SK-N-SH (cell line): ENCODE measurements around the gene TTC39B. TPM values are rescaled to one million over a fixed set of nuclear protein-coding genes. Genes with fewer than 3 reads are reported as not detected.

Experiments used
- CTCF ChIA-PET: fragments of 300-600, 350-600 bp; formaldehyde crosslinking; extraction: SDS; loops from one replicate; lab custom pipeline; 2021; lab: Yijun Ruan, JAX
- POLR2A ChIA-PET: fragments of 350-600 bp; sonication (Branson Sonifier 250); formaldehyde crosslinking; extraction: SDS; loops from one replicate; lab custom pipeline; 2020; ENCODE audit warnings: antibody characterized with exemption, inconsistent platforms; lab: Yijun Ruan, JAX
- DNase-seq: peaks from one replicate; pipeline ENCODE4 v3.0.0; 2012
- H2AFZ ChIP-seq: fragments of 200-600 bp; sonication (generic); 2 replicates; pipeline ENCODE4 v1.8.1; 2016; ENCODE audit warnings: antibody characterized with exemption, mild to moderate bottlenecking, low read depth
- H3F3A ChIP-seq: fragments of 200-600 bp; sonication (generic); replicated peaks from 2 replicates; pipeline ENCODE3; 2016; ENCODE audit warnings: antibody characterized with exemption, mild to moderate bottlenecking; ENCODE audit not compliant: insufficient read depth
- H3K27ac ChIP-seq, 2 experiments: fragments of 200-500 bp in 1 of 2; fragments of 200-600 bp in 1 of 2; sonication (Bioruptor generic) in 1 of 2; sonication (generic), shearing (Covaris generic) in 1 of 2; 2 replicates each; pipeline versions ENCODE4 v1.5.1 to v1.6.1; 2014 to 2016; ENCODE audit warnings: low read depth in 2 of 2, inconsistent platforms in 1 of 2, low read length in 1 of 2, mild to moderate bottlenecking in 1 of 2, mixed read lengths in 1 of 2
- H3K27me3 ChIP-seq: fragments of 200-600 bp; sonication (generic), shearing (Covaris generic); 2 replicates; pipeline ENCODE4 v1.6.1; 2016; ENCODE audit warnings: mixed run types; ENCODE audit not compliant: insufficient read depth
- H3K36me3 ChIP-seq, 2 experiments: fragments of 200-500 bp in 1 of 2; fragments of 200-600 bp in 1 of 2; sonication (Bioruptor generic) in 1 of 2; sonication (generic) in 1 of 2; replicated peaks in 1 of 2; 2 replicates each; pipeline versions ENCODE3 to v1.5.1; 2014 to 2016; ENCODE audit warnings: low read length in 1 of 2, mild to moderate bottlenecking in 1 of 2; ENCODE audit not compliant: insufficient read depth in 2 of 2, control insufficient read depth in 1 of 2
- H3K4me1 ChIP-seq, 2 experiments: fragments of 200-500 bp in 1 of 2; fragments of 200-600 bp in 1 of 2; sonication (Bioruptor generic) in 1 of 2; sonication (generic), shearing (Covaris generic) in 1 of 2; 2 replicates each; pipeline versions ENCODE4 v1.5.1 to v1.6.1; 2014 to 2016; ENCODE audit warnings: low read depth in 1 of 2, low read length in 1 of 2, mixed run types in 1 of 2; ENCODE audit not compliant: insufficient read depth in 2 of 2, control insufficient read depth in 1 of 2
- H3K4me2 ChIP-seq: fragments of 200-600 bp; sonication (generic), shearing (Covaris generic); 2 replicates; pipeline ENCODE4 v1.6.1; 2017; ENCODE audit warnings: mixed run types
- H3K4me3 ChIP-seq, 2 experiments: fragments of 200-500 bp in 1 of 2; fragments of 200-600 bp in 1 of 2; sonication (Bioruptor generic) in 1 of 2; sonication (generic), shearing (Covaris generic) in 1 of 2; 2 replicates each; pipeline versions ENCODE4 v1.5.1 to v1.8.1; 2014 to 2016; ENCODE audit warnings: low read depth in 2 of 2, inconsistent platforms in 1 of 2, low read length in 1 of 2, mild to moderate bottlenecking in 1 of 2, mixed read lengths in 1 of 2, moderate library complexity in 1 of 2
- H3K79me2 ChIP-seq: fragments of 200-600 bp; sonication (generic); 2 replicates; pipeline ENCODE4 v1.8.1; 2017; ENCODE audit warnings: mild to moderate bottlenecking; ENCODE audit not compliant: insufficient read depth
- H3K9ac ChIP-seq: fragments of 200-600 bp; sonication (generic); 2 replicates; pipeline ENCODE4 v1.6.1; 2017; ENCODE audit warnings: mixed run types
- H3K9me2 ChIP-seq: fragments of 200-600 bp; sonication (generic); 2 replicates; pipeline ENCODE4 v1.6.1; 2017; ENCODE audit warnings: mixed run types
- H3K9me3 ChIP-seq: fragments of 200-600 bp; sonication (generic); 2 replicates; pipeline ENCODE4 v1.6.1; 2017; ENCODE audit warnings: mixed run types, mild to moderate bottlenecking, moderate library complexity
- H4K20me1 ChIP-seq: fragments of 200-600 bp; sonication (generic); 2 replicates; pipeline ENCODE4 v1.6.1; 2017; ENCODE audit warnings: mild to moderate bottlenecking, mixed run types; ENCODE audit not compliant: insufficient read depth
- EZH2phosphoT487 ChIP-seq: fragments of 200-600 bp; sonication (generic); IDR thresholded peaks from 2 replicates; pipeline ENCODE4 v1.6.1; 2017; ENCODE audit warnings: low read depth, mixed run types, mild to moderate bottlenecking, antibody characterized with exemption, moderate library complexity, borderline replicate concordance
- FOSL2 ChIP-seq: IDR thresholded peaks from 2 replicates; pipeline ENCODE4 v1.4.0; 2012; ENCODE audit warnings: low read depth, mild to moderate bottlenecking, moderate library complexity, borderline replicate concordance
- FOXJ3 ChIP-seq: sonication (generic); formaldehyde crosslinking; IDR thresholded peaks from 2 replicates; pipeline ENCODE4 v1.5.1; 2020; ENCODE audit warnings: mild to moderate bottlenecking, missing genetic modification reagents
- GABPA ChIP-seq: IDR thresholded peaks from 2 replicates; pipeline ENCODE4 v1.4.0; 2012; ENCODE audit warnings: low read depth, mild to moderate bottlenecking
- JUND ChIP-seq: IDR thresholded peaks from 2 replicates; pipeline ENCODE4 v1.4.0; 2012
- MAX ChIP-seq: IDR thresholded peaks from 2 replicates; pipeline ENCODE4 v1.4.0; 2012; ENCODE audit warnings: low read depth
- PBX3 ChIP-seq: IDR thresholded peaks from 2 replicates; pipeline ENCODE4; 2012
- POLR2AphosphoS5 ChIP-seq: IDR thresholded peaks from 2 replicates; pipeline ENCODE4 v1.6.1; 2012; ENCODE audit warnings: low read depth, low read length
- RCOR1 ChIP-seq: fragments of 150-350 bp; IDR thresholded peaks from 2 replicates; pipeline ENCODE4 v1.6.1; 2017; ENCODE audit warnings: antibody characterized with exemption, low read length
- RFX5 ChIP-seq: IDR thresholded peaks from 2 replicates; pipeline ENCODE4 v1.6.1; 2012; ENCODE audit warnings: mild to moderate bottlenecking, improper control_type of control experiment, low read length
- RXRA ChIP-seq: IDR thresholded peaks from 2 replicates; pipeline ENCODE4 v1.4.0; 2012; ENCODE audit warnings: low read depth, mild to moderate bottlenecking, borderline replicate concordance
- SIN3A ChIP-seq: IDR thresholded peaks from 2 replicates; pipeline ENCODE4 v1.6.1; 2012; ENCODE audit warnings: low read depth, mild to moderate bottlenecking, low read length, moderate library complexity, borderline replicate concordance
- TEAD4 ChIP-seq: IDR thresholded peaks from 2 replicates; pipeline ENCODE4 v1.4.0; 2012; ENCODE audit warnings: mild to moderate bottlenecking, borderline replicate concordance; ENCODE audit not compliant: insufficient read depth
- USF1 ChIP-seq: IDR thresholded peaks from 2 replicates; pipeline ENCODE4 v1.4.0; 2012; ENCODE audit warnings: low read depth, borderline replicate concordance
- YY1 ChIP-seq: IDR thresholded peaks from 2 replicates; pipeline ENCODE4 v1.4.0; 2012; ENCODE audit warnings: low read depth, mild to moderate bottlenecking
- WGBS: methylation state at CpG from one replicate; pipeline ENCODE4 v1.1.6; 2017; ENCODE audit warnings: low lambda C conversion rate; 5-methylcytosine and 5-hydroxymethylcytosine counted together
- polyA plus RNA-seq, 3 experiments: library from polyadenylated mRNA; depleted of rRNA; stranded (reverse); fragments of >200 nt; gene quantifications; 2 replicates each; pipeline ENCODE4 v1.2.3, GENCODE V29; 2012

Gene TTC39B
- polyA plus RNA-seq, 1 of the 3 experiments (the other 2 are of a cell fraction) = 0.54 TPM

GRCh38 chr9:15287309-15287708 is 19.7 kb downstream of the TTC39B start (continued):
- TF ChIP-seq MAX (no peak), FOSL2 (no peak), GABPA (no peak), EZH2phosphoT487 (no peak), USF1 (no peak), FOXJ3 (CRISPR knock-in tag) (no peak)

- Histone ChIP-seq H3K4me3 (no peak overlapping the region), H3F3A (no peaks in the 10 kb centered on the region), H3K9me2 (no peaks in the 10 kb centered on the region), H3K27me3 (no peaks in the 10 kb centered on the region), H3K4me1 (no peaks in the 10 kb centered on the region), H3K9me3 (no peaks in the 10 kb centered on the region), H3K36me3 (no peaks in the 10 kb centered on the region), H3K9ac (no peak overlapping the region), H4K20me1 (no peaks in the 10 kb centered on the region), H3K79me2 (no peaks in the 10 kb centered on the region), H2AFZ (no peak overlapping the region), H3K27ac (no peak overlapping the region), H3K4me2 (no peak overlapping the region)
- DNase-seq = no peak
- TF ChIP-seq FOXJ3 (CRISPR knock-in tag) (no peak), FOSL2 (no peak), GABPA (no peak), RCOR1 (no peak), PBX3 (no peak), RFX5 (no peak), EZH2phosphoT487 (no peak), SIN3A (no peak), TEAD4 (no peak), YY1 (no peak), POLR2AphosphoS5 (no peak), RXRA (no peak), JUND (no peak)
- ChIA-PET POLR2A (no interaction called here), CTCF (interaction anchor here (0.7 to 1.7 kb wide), 5 partner anchors 9 to 320 kb away, joined by 3 to 5 read pairs (median 3); no protein-coding TSS in a partner anchor)
- 48% methylated on average over 4 of the region's 4 CpGs for WGBS
Measured at GRCh38 chr9:15286161-15286821, 20.7 kb downstream of the TTC39B start.
